ENCODE data around the gene UBE2L3.

- TF ChIP-seq CTCF (IDR thresholded peaks at IDR 0.05; ENCODE audit: low read length) (no peak), EZH2 (optimal IDR thresholded peaks at IDR 0.05; ENCODE audit: low read depth, low read length) (no peak)
Observed at GRCh38 chr22:21611210-21611977, 43.9 kb downstream of the UBE2L3 start.

Measured in MM.1S (cell line).